Lower lobe of right lung (tissue), 2 donors: ENCODE data around the gene BLTP3B. TPM values are rescaled to one million over a fixed set of nuclear protein-coding genes. Genes with fewer than 3 reads are reported as not detected.
A peak's percentile ranks its signal among the peaks of the same experiment; 100 is the strongest.
"Not testable (repeated sequence)": the region's sequence is repeated elsewhere in the genome, so short reads cannot be mapped to it uniquely, and the experiment has no call there.

Experiments used
- ATAC-seq, 2 donors: fragments of 200-7000 bp; cut with Tn5 transposase; one replicate each; pipeline ENCODE4 v1.9.1; 2020 to 2022; ENCODE audit warnings: mild to moderate bottlenecking in 2 of 2, moderate library complexity in 2 of 2
- DNase-seq: peaks from one replicate; pipeline ENCODE4 v3.0.0-alpha.2; 2020
- H3K27ac ChIP-seq: fragments of 200-600 bp; one replicate; pipeline ENCODE4 v1.8.0; 2022
- H3K27me3 ChIP-seq: fragments of 200-600 bp; one replicate; pipeline ENCODE4 v1.8.0; 2022; ENCODE audit warnings: low read depth
- H3K36me3 ChIP-seq: fragments of 200-600 bp; one replicate; pipeline ENCODE4 v1.8.0; 2022; ENCODE audit warnings: mild to moderate bottlenecking
- H3K4me1 ChIP-seq: fragments of 200-600 bp; one replicate; pipeline ENCODE4 v1.8.0; 2022
- H3K4me3 ChIP-seq: fragments of 200-600 bp; one replicate; pipeline ENCODE4 v1.8.0; 2022; ENCODE audit warnings: mild to moderate bottlenecking
- H3K9me3 ChIP-seq: fragments of 200-600 bp; one replicate; pipeline ENCODE4 v1.8.0; 2022
- intact Hi-C: fragments of 100-400 bp; cut with DNase I; formaldehyde crosslinking; loops from one replicate; pipeline ENCODE4 v1.11.0; 2022
- long read RNA-seq: library from polyadenylated mRNA; unstranded; transcript quantifications from one replicate; pipeline ENCODE4 v2.0.0, GENCODE V29; 2021
- total RNA-seq: library from RNA; stranded (reverse); fragmentation: NEBNext Ultra II Directional; extraction: Animal tissue kit (Norgen Biotek cat#: 25700); gene quantifications from one replicate; pipeline ENCODE4 v1.2.1, GENCODE V29; 2021
- TF ChIP-seq, protein P1 (sequence below): fragments of 200-600 bp; IDR thresholded peaks from one replicate; pipeline ENCODE4 v1.8.0; 2022; ENCODE audit warnings: antibody characterized with exemption, mild to moderate bottlenecking
- donor health status: DM: no; HTN: yes; CAD: no; lungs with severe emphysema.

Gene BLTP3B
- total RNA-seq = 24.2 TPM
- long read RNA-seq, full-length matches to known transcripts = 5 of 23 reads
- long read RNA-seq, partial matches to known transcripts = 16 of 23 reads
- long read RNA-seq, other reads (novel, unspliced or antisense) = 2 of 23 reads

DNA sequence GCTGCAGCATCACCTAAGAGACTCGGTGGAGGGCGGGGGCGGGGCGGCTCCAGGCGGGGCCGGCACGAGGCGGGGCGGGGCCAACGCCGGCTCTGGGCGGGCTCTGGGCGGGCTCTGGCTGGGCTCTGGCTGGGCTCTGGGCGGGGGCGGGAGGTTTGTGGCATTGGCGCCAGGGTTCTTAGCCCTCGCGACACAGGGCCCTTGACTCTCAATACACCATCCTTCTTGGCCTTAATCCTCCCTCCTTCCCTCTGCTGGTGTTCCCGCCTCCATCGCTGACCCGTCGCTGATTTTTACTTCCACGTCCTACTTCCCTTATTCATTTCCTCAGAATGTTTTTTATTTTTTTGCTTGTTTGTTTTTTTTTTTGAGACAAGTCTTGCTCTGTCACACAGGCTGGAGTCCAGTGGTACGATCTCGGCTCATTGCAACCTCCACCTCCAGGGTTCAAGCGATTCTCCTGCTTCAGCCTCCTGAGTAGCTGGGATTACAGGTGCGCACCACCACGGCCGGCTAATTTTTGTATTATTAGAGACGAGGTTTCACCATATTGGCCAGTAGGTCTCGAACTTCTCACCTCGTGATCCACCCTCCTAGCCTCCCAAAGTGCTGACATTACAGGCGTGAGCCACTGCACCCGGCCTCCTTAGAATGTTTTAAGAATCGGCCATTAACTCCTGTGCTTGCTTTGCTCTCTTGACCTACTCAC, at the start of gene BLTP3B:
TSS of gene BLTP3B (minus strand) at position 24 of the 709 bp plus-strand sequence. CDS start 239 bp downstream, outside the sequence.
- DNase-seq (peak; percentile 94), ATAC-seq (peak; percentile 99)
- Histone ChIP-seq H3K27me3 (no peaks in the 10 kb centered on the region), H3K9me3 (no peaks in the 10 kb centered on the region), H3K36me3 (no peaks in the 10 kb centered on the region), H3K27ac (peak within 1 kb of the TSS; percentile 98), H3K4me1 (peaks cover 32% of the 10 kb centered on the region), H3K4me3 (peak within 1 kb of the TSS; percentile 89)
- intact Hi-C loops = no loop called here
- TF ChIP-seq, protein P1, sequence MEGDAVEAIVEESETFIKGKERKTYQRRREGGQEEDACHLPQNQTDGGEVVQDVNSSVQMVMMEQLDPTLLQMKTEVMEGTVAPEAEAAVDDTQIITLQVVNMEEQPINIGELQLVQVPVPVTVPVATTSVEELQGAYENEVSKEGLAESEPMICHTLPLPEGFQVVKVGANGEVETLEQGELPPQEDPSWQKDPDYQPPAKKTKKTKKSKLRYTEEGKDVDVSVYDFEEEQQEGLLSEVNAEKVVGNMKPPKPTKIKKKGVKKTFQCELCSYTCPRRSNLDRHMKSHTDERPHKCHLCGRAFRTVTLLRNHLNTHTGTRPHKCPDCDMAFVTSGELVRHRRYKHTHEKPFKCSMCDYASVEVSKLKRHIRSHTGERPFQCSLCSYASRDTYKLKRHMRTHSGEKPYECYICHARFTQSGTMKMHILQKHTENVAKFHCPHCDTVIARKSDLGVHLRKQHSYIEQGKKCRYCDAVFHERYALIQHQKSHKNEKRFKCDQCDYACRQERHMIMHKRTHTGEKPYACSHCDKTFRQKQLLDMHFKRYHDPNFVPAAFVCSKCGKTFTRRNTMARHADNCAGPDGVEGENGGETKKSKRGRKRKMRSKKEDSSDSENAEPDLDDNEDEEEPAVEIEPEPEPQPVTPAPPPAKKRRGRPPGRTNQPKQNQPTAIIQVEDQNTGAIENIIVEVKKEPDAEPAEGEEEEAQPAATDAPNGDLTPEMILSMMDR = no peak

DNA sequence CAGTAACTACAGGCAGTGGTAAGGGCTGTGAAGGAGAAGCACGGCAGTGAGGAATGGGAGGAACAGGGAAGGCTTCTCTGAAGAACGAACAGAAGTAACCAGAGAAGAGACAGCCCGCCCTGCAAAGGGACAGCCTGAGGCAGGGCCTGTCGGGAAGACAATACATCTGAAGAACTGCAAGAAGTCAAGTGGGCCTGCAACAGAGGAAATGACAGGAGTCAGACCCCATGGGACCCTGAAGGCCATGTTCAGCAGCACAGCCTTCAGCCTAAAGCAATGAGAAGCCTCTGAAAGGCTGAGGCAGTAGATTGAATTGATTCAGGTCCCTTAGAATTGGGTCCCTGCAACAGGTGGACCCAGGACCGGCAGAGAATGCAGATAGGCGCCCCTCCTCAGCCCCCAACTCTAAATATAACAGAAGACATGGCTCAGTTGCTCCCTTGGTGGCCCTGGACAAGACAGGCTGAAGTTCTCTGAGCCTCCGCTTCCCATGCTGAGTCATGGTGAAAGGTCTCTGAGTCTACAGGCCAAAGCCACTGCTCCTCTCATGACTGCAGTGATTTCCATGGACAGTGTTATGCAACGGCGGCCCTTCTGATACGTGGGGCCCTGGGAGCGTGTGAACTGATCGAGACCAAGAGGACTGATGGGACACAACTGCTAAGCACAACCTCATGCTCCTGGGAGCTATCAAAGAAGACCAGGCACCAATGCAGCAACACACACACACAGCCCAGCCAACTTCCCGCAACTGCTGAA, 47.1 kb upstream of the BLTP3B start:
- DNase-seq (no peak), ATAC-seq (no peak)
- Histone ChIP-seq H3K36me3 (no peaks in the 10 kb centered on the region), H3K4me3 (no peak overlapping the region), H3K27me3 (no peaks in the 10 kb centered on the region), H3K4me1 (peaks cover 7% of the 10 kb centered on the region), H3K27ac (no peak overlapping the region), H3K9me3 (no peaks in the 10 kb centered on the region)
- TF ChIP-seq, protein P1 = no peak
- intact Hi-C loops = no loop called here

- H3K4me1 ChIP-seq, H3K4me3 ChIP-seq, H3K9me3 ChIP-seq, H3K27ac ChIP-seq, H3K27me3 ChIP-seq, intact Hi-C loops, H3K36me3 ChIP-seq, DNase-seq: not testable (repeated sequence)
- peak in 1 of 2 donors; percentile 16 for ATAC-seq
Observed at GRCh38 chr12:100188888-100189635, 46.4 kb upstream of the BLTP3B start.

- no peaks in the 10 kb centered on the region for H3K36me3 ChIP-seq
- H3K4me1 ChIP-seq = peaks cover 7% of the 10 kb centered on the region
- H3K4me3 ChIP-seq = no peak overlapping the region
- ATAC-seq (peak in 1 of 2 donors; percentile 21), DNase-seq (no peak)
- no peak overlapping the region for H3K27ac ChIP-seq
- TF ChIP-seq, protein P1 = no peak
- H3K27me3 ChIP-seq = no peaks in the 10 kb centered on the region
- no peaks in the 10 kb centered on the region for H3K9me3 ChIP-seq
- intact Hi-C loops = no loop called here
Observed at GRCh38 chr12:100187857-100188519, 45.3 kb upstream of the BLTP3B start.

DNA sequence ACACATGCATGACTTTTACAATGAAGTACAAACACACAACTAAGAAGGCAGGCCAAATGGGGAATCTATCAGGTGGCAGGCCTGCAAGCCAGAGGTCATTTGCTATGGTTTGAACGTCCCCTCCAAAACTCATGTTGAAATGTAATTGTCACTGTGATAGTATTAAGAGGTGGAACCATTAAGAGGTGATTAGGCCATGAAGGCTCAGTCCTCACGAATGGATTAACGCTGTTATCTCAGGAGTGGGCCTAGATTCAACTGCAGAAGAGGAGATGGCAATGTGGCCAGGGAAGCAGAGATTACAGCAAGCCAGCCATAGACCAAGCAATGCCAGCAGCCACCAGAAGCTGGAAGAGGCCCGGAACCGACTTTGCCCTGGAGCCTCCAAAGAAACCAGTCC, 44.4 kb upstream of the BLTP3B start:
- TF ChIP-seq, protein P1 = no peak
- no peak for DNase-seq
- H3K4me1 ChIP-seq = peaks cover 7% of the 10 kb centered on the region
- H3K36me3 ChIP-seq = no peaks in the 10 kb centered on the region
- no peak overlapping the region for H3K27ac ChIP-seq
- no peaks in the 10 kb centered on the region for H3K27me3 ChIP-seq
- no peak overlapping the region for H3K4me3 ChIP-seq
- intact Hi-C loops = no loop called here
- no peak for ATAC-seq
- no peaks in the 10 kb centered on the region for H3K9me3 ChIP-seq
